ENCODE measurements around the gene NOTCH1. TPM values are rescaled to one million over a fixed set of nuclear protein-coding genes. Genes with fewer than 3 reads are reported as not detected.
"Not testable (repeated sequence)": the region's sequence is repeated elsewhere in the genome, so short reads cannot be mapped to it uniquely, and the experiment has no call there.

Gene NOTCH1
- total RNA-seq, 2 donors from 2014 or later = 71.6 to 84.2 TPM

DNA sequence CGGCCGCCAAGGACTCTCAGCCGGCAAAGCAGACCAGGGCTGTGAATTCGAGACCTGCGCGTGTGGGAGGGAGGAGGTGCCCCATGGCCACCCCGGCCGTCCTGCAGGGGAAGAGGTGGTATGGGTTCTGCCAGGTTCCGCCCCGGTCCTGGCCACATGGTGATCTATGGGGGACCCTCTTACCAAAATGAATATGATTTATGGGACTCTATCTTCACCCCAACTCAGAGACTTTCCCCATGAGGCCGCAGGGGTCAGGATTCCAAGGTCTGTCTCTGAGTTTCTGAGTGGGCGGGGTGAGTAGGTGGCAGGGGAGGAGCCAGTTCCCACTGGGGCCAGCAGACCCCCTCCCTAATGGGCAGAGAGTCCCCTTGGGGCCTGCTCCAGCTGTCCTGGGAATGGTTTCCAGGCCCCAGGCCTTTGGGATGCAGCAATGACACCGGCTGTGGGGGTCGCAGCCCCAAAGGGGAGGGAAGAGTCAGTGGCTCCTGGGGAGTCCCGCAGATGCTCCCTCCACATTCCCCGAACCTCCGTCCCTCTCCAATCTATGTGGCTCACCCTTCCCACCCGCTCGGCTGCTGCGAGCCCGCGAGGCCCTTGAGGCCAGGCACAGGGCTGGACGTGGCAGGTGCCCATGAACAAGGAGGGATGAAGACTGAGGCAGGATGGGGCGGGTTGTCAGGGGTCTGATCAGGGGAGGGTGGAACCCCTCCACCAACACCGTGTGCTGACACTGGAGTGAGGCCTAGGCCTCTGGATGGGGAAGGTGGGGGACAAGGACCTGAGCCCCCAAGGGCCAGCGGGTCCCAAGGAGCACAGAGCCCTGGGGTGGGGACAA is 20.1 kb upstream of the NOTCH1 start:
- no peak for ATAC-seq (replicated peaks in 1 of 2)
- no peaks in the 10 kb centered on the region for H3K4me1 Mint-ChIP-seq (ENCODE audit: low read depth)
- peaks cover 4 to 5% of the 10 kb centered on the region in 2 donors for H3K9me3 Mint-ChIP-seq
- no peak overlapping the region for H3K27ac Mint-ChIP-seq
- H3K27me3 Mint-ChIP-seq (ENCODE audit: low read depth) = no peaks in the 10 kb centered on the region
- no peak for DNase-seq
- no peaks in the 10 kb centered on the region for H3K36me3 Mint-ChIP-seq (ENCODE audit: insufficient read depth in 2 of 2)
- H3K4me3 Mint-ChIP-seq = no peak overlapping the region

- no peak overlapping the region for H3K4me3 Mint-ChIP-seq
- DNase-seq (no peak), ATAC-seq (replicated peaks in 1 of 2) (no peak)
- no peaks in the 10 kb centered on the region for H3K27me3 Mint-ChIP-seq (ENCODE audit: low read depth)
- no peaks in the 10 kb centered on the region for H3K36me3 Mint-ChIP-seq (ENCODE audit: insufficient read depth in 2 of 2)
- H3K4me1 Mint-ChIP-seq (ENCODE audit: low read depth) = no peaks in the 10 kb centered on the region
- peaks cover 5 to 6% of the 10 kb centered on the region in 2 donors for H3K9me3 Mint-ChIP-seq
- H3K27ac Mint-ChIP-seq = no peak overlapping the region
These were observed 19.4 kb upstream of the NOTCH1 start for GRCh38 chr9:136565086-136565714.

GRCh38 chr9:136564379-136564988 is 18.6 kb upstream of the NOTCH1 start:
- no peaks in the 10 kb centered on the region for H3K27me3 Mint-ChIP-seq (ENCODE audit: low read depth)
- ATAC-seq (replicated peaks in 1 of 2) = no peak
- no peaks in the 10 kb centered on the region for H3K4me1 Mint-ChIP-seq (ENCODE audit: low read depth)
- no peak overlapping the region for H3K27ac Mint-ChIP-seq
- H3K4me3 Mint-ChIP-seq = no peak overlapping the region
- no peak for DNase-seq
- H3K36me3 Mint-ChIP-seq (ENCODE audit: insufficient read depth in 2 of 2) = no peaks in the 10 kb centered on the region
- H3K9me3 Mint-ChIP-seq = peaks cover 1 to 2% of the 10 kb centered on the region in 2 donors

- Mint-ChIP-seq H3K27ac (no peak overlapping the region), H3K4me1 (ENCODE audit: low read depth) (peaks cover 3% of the 10 kb centered on the region), H3K9me3 (peaks cover 3% of the 10 kb centered on the region in 2 donors), H3K4me3 (no peak overlapping the region), H3K36me3 (ENCODE audit: insufficient read depth in 2 of 2) (peaks cover 0 to 4% of the 10 kb centered on the region in 2 donors), H3K27me3 (ENCODE audit: low read depth) (no peaks in the 10 kb centered on the region)
- ATAC-seq (replicated peaks in 1 of 2) (no peak), DNase-seq (no peak)
These were observed 17.9 kb upstream of the NOTCH1 start for GRCh38 chr9:136563646-136564325.

DNA sequence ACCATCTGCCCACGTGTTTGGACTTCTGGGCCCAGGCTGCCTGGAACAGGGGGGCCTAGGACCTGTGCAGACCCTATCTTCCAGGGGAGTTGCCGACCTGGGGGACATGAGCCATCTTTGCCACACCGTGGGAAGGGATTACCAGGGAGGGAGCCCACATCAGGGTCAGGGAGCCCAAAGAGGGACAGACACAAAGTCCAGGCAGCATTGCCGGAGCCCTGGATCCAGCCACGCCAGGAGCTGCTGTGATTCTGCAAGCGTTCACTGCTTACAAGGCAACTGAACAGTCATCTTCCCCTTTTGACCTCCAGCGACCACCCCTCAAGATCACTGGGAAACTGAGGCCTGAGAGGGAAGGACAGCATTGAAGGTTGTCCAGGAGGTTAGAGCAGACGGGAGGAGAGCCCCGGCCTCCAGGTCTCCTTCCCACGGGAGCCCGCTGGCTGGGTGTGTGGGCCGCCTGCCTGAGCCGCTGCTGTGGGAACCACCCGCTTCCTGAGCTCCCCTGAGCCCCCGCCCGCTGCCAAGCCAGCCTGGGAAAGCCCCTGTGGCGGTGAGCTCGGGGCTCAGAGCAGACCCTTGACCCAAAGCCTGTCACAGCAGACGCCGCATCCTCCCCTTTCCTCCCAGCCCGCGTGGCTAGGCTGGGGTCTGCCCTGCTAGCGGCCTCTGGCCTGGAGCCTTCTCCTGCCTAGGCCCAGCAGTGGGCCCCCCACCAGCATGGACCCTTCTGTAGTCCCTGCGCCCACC is 17.1 kb upstream of the NOTCH1 start:
- no peak overlapping the region for H3K4me3 Mint-ChIP-seq
- peaks cover 5 to 6% of the 10 kb centered on the region in 2 donors for H3K9me3 Mint-ChIP-seq
- no peak for ATAC-seq (replicated peaks in 1 of 2)
- H3K4me1 Mint-ChIP-seq (ENCODE audit: low read depth) = peaks cover 8% of the 10 kb centered on the region
- no peak overlapping the region for H3K27ac Mint-ChIP-seq
- H3K27me3 Mint-ChIP-seq (ENCODE audit: low read depth) = no peaks in the 10 kb centered on the region
- peaks cover 0 to 8% of the 10 kb centered on the region in 2 donors for H3K36me3 Mint-ChIP-seq (ENCODE audit: insufficient read depth in 2 of 2)
- no peak for DNase-seq

- Mint-ChIP-seq H3K27me3 (ENCODE audit: low read depth) (no peaks in the 10 kb centered on the region), H3K9me3 (peaks cover 5 to 6% of the 10 kb centered on the region in 2 donors)
These were observed 15.9 kb upstream of the NOTCH1 start for GRCh38 chr9:136561779-136562178.

DNA sequence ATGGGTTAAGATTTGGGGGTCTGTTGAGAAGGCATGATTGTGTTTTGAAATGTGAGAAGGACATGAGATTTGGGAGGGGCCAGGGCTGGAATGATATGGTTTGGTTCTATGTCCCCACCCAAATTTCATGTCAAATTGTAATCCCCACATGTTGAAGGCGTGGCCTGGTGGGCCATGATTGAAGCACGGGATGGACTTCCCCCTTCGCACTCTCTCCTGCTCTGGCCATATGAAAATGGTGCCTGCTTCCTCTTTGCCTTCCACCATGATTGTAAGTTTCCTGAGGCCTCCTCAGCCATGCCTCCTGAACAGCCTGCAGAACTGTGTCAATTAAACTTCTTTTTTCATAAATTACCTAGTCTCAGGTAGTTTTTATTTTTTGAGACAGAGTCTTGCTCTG is 14.7 kb upstream of the NOTCH1 start:
- ATAC-seq (replicated peaks in 1 of 2) = no peak
- no peaks in the 10 kb centered on the region for H3K27me3 Mint-ChIP-seq (ENCODE audit: low read depth)
- H3K27ac Mint-ChIP-seq = no peak overlapping the region
- DNase-seq = no peak
- peaks cover 0 to 8% of the 10 kb centered on the region in 2 donors for H3K36me3 Mint-ChIP-seq (ENCODE audit: insufficient read depth in 2 of 2)
- peaks cover 8% of the 10 kb centered on the region for H3K4me1 Mint-ChIP-seq (ENCODE audit: low read depth)
- H3K9me3 Mint-ChIP-seq = peaks cover 5 to 6% of the 10 kb centered on the region in 2 donors
- no peak overlapping the region for H3K4me3 Mint-ChIP-seq

More at GRCh38 chr9:136561779-136562178, 15.9 kb upstream of the NOTCH1 start:
- Mint-ChIP-seq H3K27ac (no peak overlapping the region), H3K36me3 (ENCODE audit: insufficient read depth in 2 of 2) (peaks cover 0 to 8% of the 10 kb centered on the region in 2 donors), H3K4me3 (no peak overlapping the region), H3K4me1 (ENCODE audit: low read depth) (peaks cover 8% of the 10 kb centered on the region)
- ATAC-seq (replicated peaks in 1 of 2) (no peak), DNase-seq (no peak)

GRCh38 chr9:136559371-136559770 is 13.5 kb upstream of the NOTCH1 start:
- not testable (repeated sequence) for H3K4me1 Mint-ChIP-seq (ENCODE audit: low read depth); H3K36me3 Mint-ChIP-seq (ENCODE audit: insufficient read depth in 2 of 2); H3K4me3 Mint-ChIP-seq; H3K27me3 Mint-ChIP-seq (ENCODE audit: low read depth); H3K9me3 Mint-ChIP-seq; DNase-seq; ATAC-seq (replicated peaks in 1 of 2); H3K27ac Mint-ChIP-seq

- H3K27ac Mint-ChIP-seq; H3K9me3 Mint-ChIP-seq; H3K27me3 Mint-ChIP-seq (ENCODE audit: low read depth); H3K4me3 Mint-ChIP-seq; H3K4me1 Mint-ChIP-seq (ENCODE audit: low read depth); H3K36me3 Mint-ChIP-seq (ENCODE audit: insufficient read depth in 2 of 2); ATAC-seq (replicated peaks in 1 of 2); DNase-seq: not testable (repeated sequence)
These were observed 13.0 kb upstream of the NOTCH1 start for GRCh38 chr9:136558846-136559245.

DNA sequence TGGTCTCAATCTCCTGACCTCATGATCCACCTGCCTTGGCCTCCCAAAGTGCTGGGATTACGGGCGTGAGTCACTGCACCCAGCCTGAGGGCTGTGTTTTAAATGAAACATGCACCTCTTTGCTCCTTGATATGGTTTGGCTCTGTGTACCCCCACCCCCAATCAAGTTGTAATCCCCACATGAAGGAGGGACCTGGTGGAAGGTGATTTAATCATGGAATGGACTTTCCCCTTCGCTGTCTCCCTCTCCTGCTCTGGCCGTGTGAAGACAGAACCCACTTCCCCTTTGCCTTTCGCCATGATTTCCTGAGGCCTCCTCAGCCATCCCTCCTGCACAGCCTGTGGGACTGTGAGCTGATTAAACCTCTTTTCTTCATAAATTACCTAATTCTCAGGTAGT is 12.5 kb upstream of the NOTCH1 start:
- H3K27ac Mint-ChIP-seq = no peak overlapping the region
- H3K4me1 Mint-ChIP-seq (ENCODE audit: low read depth) = peaks cover 8% of the 10 kb centered on the region
- peaks cover 5 to 6% of the 10 kb centered on the region in 2 donors for H3K9me3 Mint-ChIP-seq

GRCh38 chr9:136557036-136557435 is 11.2 kb upstream of the NOTCH1 start:
- Mint-ChIP-seq H3K27me3 (ENCODE audit: low read depth) (no peaks in the 10 kb centered on the region), H3K36me3 (ENCODE audit: insufficient read depth in 2 of 2) (peaks cover 0 to 8% of the 10 kb centered on the region in 2 donors), H3K4me1 (ENCODE audit: low read depth) (peaks cover 14% of the 10 kb centered on the region), H3K27ac (no peak overlapping the region), H3K9me3 (peaks cover 5 to 6% of the 10 kb centered on the region in 2 donors), H3K4me3 (no peak overlapping the region)
- no peak for ATAC-seq (replicated peaks in 1 of 2)
- no peak for DNase-seq

More for the DNA sequence above, 12.5 kb upstream of the NOTCH1 start:
- no peak for ATAC-seq (replicated peaks in 1 of 2)
- Mint-ChIP-seq H3K4me3 (no peak overlapping the region), H3K27me3 (ENCODE audit: low read depth) (no peaks in the 10 kb centered on the region), H3K36me3 (ENCODE audit: insufficient read depth in 2 of 2) (peaks cover 0 to 8% of the 10 kb centered on the region in 2 donors)
- no peak for DNase-seq

- peaks cover 22% of the 10 kb centered on the region for H3K4me1 Mint-ChIP-seq (ENCODE audit: low read depth)
- no peak overlapping the region for H3K27ac Mint-ChIP-seq
- no peak overlapping the region for H3K4me3 Mint-ChIP-seq
- DNase-seq (no peak), ATAC-seq (replicated peaks in 1 of 2) (no peak)
- H3K9me3 Mint-ChIP-seq = peaks cover 5 to 6% of the 10 kb centered on the region in 2 donors
- peaks cover 6% of the 10 kb centered on the region for H3K27me3 Mint-ChIP-seq (ENCODE audit: low read depth)
- H3K36me3 Mint-ChIP-seq (ENCODE audit: insufficient read depth in 2 of 2) = peaks cover 0 to 8% of the 10 kb centered on the region in 2 donors
These were observed 10.3 kb upstream of the NOTCH1 start for GRCh38 chr9:136556166-136556565.
